BJ (cell line): ENCODE results near the gene ORM2. TPM values are rescaled to one million over a fixed set of nuclear protein-coding genes. Genes with fewer than 3 reads are reported as not detected.

Experiments
- CTCF ChIA-PET: fragments of 350-600 bp; formaldehyde crosslinking; extraction: SDS; loops from one replicate; lab custom pipeline; 2021; ENCODE audit warnings: antibody characterized with exemption, inconsistent platforms; lab: Yijun Ruan, JAX
- POLR2A ChIA-PET: fragments of 300-600 bp; sonication (Branson Sonifier 250); formaldehyde crosslinking; extraction: SDS; loops from one replicate; lab custom pipeline; 2021; ENCODE audit warnings: antibody characterized with exemption; lab: Charles Lee
- DNase-seq: peaks from one replicate; pipeline ENCODE4 v3.0.0-alpha.2; 2011; ENCODE audit warnings: low read depth
- H3K27me3 ChIP-seq: 2 replicates; pipeline ENCODE4 v1.6.0; 2011; ENCODE audit warnings: low read length; ENCODE audit not compliant: control insufficient read depth, insufficient read depth
- H3K36me3 ChIP-seq: 2 replicates; pipeline ENCODE4 v1.5.1; 2011; ENCODE audit warnings: low read length; ENCODE audit not compliant: control insufficient read depth, insufficient read depth
- H3K4me3 ChIP-seq: 2 replicates; pipeline ENCODE4 v1.5.1; 2011; ENCODE audit warnings: low read depth, mild to moderate bottlenecking, control low read depth, low read length
- CTCF ChIP-seq: IDR thresholded peaks from 2 replicates; pipeline ENCODE4 v1.5.1; 2011; ENCODE audit warnings: low read depth, mild to moderate bottlenecking, control low read depth, inconsistent platforms, low read length, moderate library complexity; ENCODE audit not compliant: insufficient read depth
- polyA plus RNA-seq: library from polyadenylated mRNA; depleted of rRNA; stranded (reverse); fragments of >200 nt; gene quantifications from 2 replicates; pipeline ENCODE4 v1.2.3, GENCODE V29; 2011

ORM2 gene
- polyA plus RNA-seq, 1 experiment: not detected

GRCh38 chr9:114334490-114334889 is 4.8 kb downstream of the ORM2 start:
- no peaks in the 10 kb centered on the region for H3K27me3 ChIP-seq
- TF ChIP-seq CTCF: no peak
- ChIA-PET CTCF (no interaction called here), POLR2A (no interaction called here)
- H3K36me3 ChIP-seq: peaks cover 19% of the 10 kb centered on the region
- DNase-seq: no peak
- H3K4me3 ChIP-seq: no peak overlapping the region

- POLR2A ChIA-PET: no interaction called here
- DNase-seq: no peak
- Histone ChIP-seq H3K36me3 (peaks cover 25% of the 10 kb centered on the region), H3K4me3 (no peak overlapping the region), H3K27me3 (no peaks in the 10 kb centered on the region)
- no peak for TF ChIP-seq CTCF
- CTCF ChIA-PET: no interaction called here
These were observed 6.1 kb downstream of the ORM2 start for GRCh38 chr9:114335745-114336144.

- no peak for TF ChIP-seq CTCF
- CTCF ChIA-PET: interaction anchor here (1.5 kb wide), 1 partner anchor 69 kb away, joined by 3 read pairs; no protein-coding TSS in a partner anchor
- no peak for DNase-seq
- H3K4me3 ChIP-seq: no peak overlapping the region
- peaks cover 25% of the 10 kb centered on the region for H3K36me3 ChIP-seq
- POLR2A ChIA-PET: no interaction called here
- H3K27me3 ChIP-seq: no peaks in the 10 kb centered on the region
These were observed 6.5 kb downstream of the ORM2 start for GRCh38 chr9:114336157-114336556.

- no peak for TF ChIP-seq CTCF
- no peak for DNase-seq
These were observed 7.2 kb downstream of the ORM2 start for GRCh38 chr9:114336699-114337395.

GRCh38 chr9:114338187-114338586 is 8.5 kb downstream of the ORM2 start:
- ChIA-PET POLR2A (no interaction called here), CTCF (interaction anchor here (0.8 to 2.0 kb wide), 11 partner anchors 9 to 315 kb away, joined by 3 to 8 read pairs (median 5); partner anchors contain the start of gene AKNA)
- Histone ChIP-seq H3K4me3 (no peak overlapping the region), H3K36me3 (peaks cover 32% of the 10 kb centered on the region), H3K27me3 (no peaks in the 10 kb centered on the region)
- no peak for DNase-seq
- no peak for TF ChIP-seq CTCF

More at GRCh38 chr9:114336699-114337395, 7.2 kb downstream of the ORM2 start:
- CTCF ChIA-PET: interaction anchor here (1.2 to 1.5 kb wide), 2 partner anchors 69 to 247 kb away, joined by 3 read pairs; no protein-coding TSS in a partner anchor
- POLR2A ChIA-PET: no interaction called here
- Histone ChIP-seq H3K4me3 (no peak overlapping the region), H3K27me3 (no peaks in the 10 kb centered on the region), H3K36me3 (peaks cover 31% of the 10 kb centered on the region)
